ENCODE results near the gene NMNAT3. TPM values are rescaled to one million over a fixed set of nuclear protein-coding genes. Genes with fewer than 3 reads are reported as not detected.

The NMNAT3 gene
- total RNA-seq, 1 experiment from 2014 or later, result 4.8 TPM

DNA sequence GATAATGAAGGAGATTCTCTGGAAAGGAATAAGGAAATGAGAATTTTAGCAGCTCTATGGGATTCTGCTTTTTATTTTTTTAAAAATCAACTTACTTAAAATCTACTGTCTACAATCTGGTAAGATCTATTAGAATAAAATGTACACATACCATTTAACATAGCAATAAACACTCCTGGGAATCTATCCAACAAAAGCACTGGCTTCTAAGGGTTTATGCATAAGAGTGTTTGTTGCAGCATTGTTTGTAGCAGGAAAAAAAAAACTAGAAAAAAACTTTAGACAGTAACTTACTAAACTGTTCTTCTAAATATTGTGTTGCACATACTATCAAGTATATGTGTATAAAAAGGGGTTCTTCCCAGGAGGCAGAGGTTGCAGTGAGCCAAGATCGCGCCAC, 122.5 kb downstream of the NMNAT3 start:
- Histone ChIP-seq H3K4me2 (ENCODE audit: low read length) (no peak overlapping the region), H3K9me3 (ENCODE audit: low read length) (no peaks in the 10 kb centered on the region), H3K4me3 (ENCODE audit: low read length) (no peak overlapping the region), H4K20me1 (ENCODE audit: low read length) (no peaks in the 10 kb centered on the region), H3K9me2 (replicated peaks; ENCODE audit: low read length) (no peaks in the 10 kb centered on the region), H3K4me1 (ENCODE audit: insufficient read depth, low read length) (peaks cover 21% of the 10 kb centered on the region), H3K36me3 (ENCODE audit: low read depth, low read length) (no peaks in the 10 kb centered on the region), H3F3A (ENCODE audit: low read length, unreplicated experiment) (no peaks in the 10 kb centered on the region), H3K9ac (ENCODE audit: low read length) (no peak overlapping the region), H3K27ac (ENCODE audit: low read length) (no peak overlapping the region), H3K79me2 (ENCODE audit: low read length) (no peaks in the 10 kb centered on the region), H2AFZ (ENCODE audit: low read length) (no peak overlapping the region), H3K27me3 (ENCODE audit: low read length) (no peaks in the 10 kb centered on the region)
- ATAC-seq, result no peak
- ChIA-PET CTCF (no interaction called here), POLR2A (ENCODE audit: unreplicated experiment) (no interaction called here)
- DNase-seq, result peak; percentile 14
- TF ChIP-seq, protein P1, sequence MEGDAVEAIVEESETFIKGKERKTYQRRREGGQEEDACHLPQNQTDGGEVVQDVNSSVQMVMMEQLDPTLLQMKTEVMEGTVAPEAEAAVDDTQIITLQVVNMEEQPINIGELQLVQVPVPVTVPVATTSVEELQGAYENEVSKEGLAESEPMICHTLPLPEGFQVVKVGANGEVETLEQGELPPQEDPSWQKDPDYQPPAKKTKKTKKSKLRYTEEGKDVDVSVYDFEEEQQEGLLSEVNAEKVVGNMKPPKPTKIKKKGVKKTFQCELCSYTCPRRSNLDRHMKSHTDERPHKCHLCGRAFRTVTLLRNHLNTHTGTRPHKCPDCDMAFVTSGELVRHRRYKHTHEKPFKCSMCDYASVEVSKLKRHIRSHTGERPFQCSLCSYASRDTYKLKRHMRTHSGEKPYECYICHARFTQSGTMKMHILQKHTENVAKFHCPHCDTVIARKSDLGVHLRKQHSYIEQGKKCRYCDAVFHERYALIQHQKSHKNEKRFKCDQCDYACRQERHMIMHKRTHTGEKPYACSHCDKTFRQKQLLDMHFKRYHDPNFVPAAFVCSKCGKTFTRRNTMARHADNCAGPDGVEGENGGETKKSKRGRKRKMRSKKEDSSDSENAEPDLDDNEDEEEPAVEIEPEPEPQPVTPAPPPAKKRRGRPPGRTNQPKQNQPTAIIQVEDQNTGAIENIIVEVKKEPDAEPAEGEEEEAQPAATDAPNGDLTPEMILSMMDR (conservative IDR thresholded peaks at IDR 0.05; ENCODE audit: low read depth, low read length), result no peak
- TF ChIP-seq EZH2phosphoT487 (IDR thresholded peaks at IDR 0.05; ENCODE audit: borderline replicate concordance, low read length) (no peak), EZH2 (IDR thresholded peaks at IDR 0.05; ENCODE audit: low read length, unreplicated experiment) (no peak)
- intact Hi-C loops (cut with micrococcal nuclease), result no loop called here
- BruUV-seq (replicated peaks), result no TSS peak

DNA sequence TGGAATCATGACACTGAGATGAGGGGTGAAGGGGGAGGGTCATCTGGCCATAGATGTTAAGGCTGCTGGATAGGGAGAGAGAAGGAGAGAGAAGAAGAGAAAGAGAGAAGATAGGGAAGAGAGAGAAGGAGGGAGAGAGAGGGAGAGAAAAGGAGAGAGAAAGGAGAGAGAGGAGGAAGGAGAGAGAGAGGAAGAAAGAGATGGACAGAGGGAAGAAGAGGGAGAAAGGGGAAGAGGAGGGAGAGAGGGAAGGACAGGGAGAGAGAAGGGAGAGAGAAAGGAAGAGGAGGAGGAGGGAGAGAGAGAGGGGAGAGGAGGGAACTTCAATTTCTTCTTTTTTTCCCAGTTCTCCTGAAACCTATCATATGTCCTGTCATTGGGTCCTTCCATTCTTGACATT, 123.1 kb downstream of the NMNAT3 start:
- Histone ChIP-seq H3K9ac (ENCODE audit: low read length) (no peak overlapping the region), H3K4me2 (ENCODE audit: low read length) (no peak overlapping the region), H3K9me2 (replicated peaks; ENCODE audit: low read length) (no peaks in the 10 kb centered on the region), H2AFZ (ENCODE audit: low read length) (no peak overlapping the region), H3K9me3 (ENCODE audit: low read length) (no peaks in the 10 kb centered on the region), H3K4me3 (ENCODE audit: low read length) (no peak overlapping the region), H3K79me2 (ENCODE audit: low read length) (no peaks in the 10 kb centered on the region), H3K27me3 (ENCODE audit: low read length) (no peaks in the 10 kb centered on the region), H4K20me1 (ENCODE audit: low read length) (no peaks in the 10 kb centered on the region), H3K36me3 (ENCODE audit: low read depth, low read length) (no peaks in the 10 kb centered on the region), H3F3A (ENCODE audit: low read length, unreplicated experiment) (no peaks in the 10 kb centered on the region), H3K4me1 (ENCODE audit: insufficient read depth, low read length) (peaks cover 14% of the 10 kb centered on the region), H3K27ac (ENCODE audit: low read length) (no peak overlapping the region)
- BruUV-seq (replicated peaks), result no TSS peak
- POLR2A ChIA-PET (ENCODE audit: unreplicated experiment), result no interaction called here
- CTCF ChIA-PET, result no interaction called here
- intact Hi-C loops (cut with micrococcal nuclease), result no loop called here
- DNase-seq, result no peak
- no peak for ATAC-seq
- TF ChIP-seq, protein P1 (conservative IDR thresholded peaks at IDR 0.05; ENCODE audit: low read depth, low read length), result no peak
- no peak for TF ChIP-seq EZH2 (IDR thresholded peaks at IDR 0.05; ENCODE audit: low read length, unreplicated experiment)

DNA sequence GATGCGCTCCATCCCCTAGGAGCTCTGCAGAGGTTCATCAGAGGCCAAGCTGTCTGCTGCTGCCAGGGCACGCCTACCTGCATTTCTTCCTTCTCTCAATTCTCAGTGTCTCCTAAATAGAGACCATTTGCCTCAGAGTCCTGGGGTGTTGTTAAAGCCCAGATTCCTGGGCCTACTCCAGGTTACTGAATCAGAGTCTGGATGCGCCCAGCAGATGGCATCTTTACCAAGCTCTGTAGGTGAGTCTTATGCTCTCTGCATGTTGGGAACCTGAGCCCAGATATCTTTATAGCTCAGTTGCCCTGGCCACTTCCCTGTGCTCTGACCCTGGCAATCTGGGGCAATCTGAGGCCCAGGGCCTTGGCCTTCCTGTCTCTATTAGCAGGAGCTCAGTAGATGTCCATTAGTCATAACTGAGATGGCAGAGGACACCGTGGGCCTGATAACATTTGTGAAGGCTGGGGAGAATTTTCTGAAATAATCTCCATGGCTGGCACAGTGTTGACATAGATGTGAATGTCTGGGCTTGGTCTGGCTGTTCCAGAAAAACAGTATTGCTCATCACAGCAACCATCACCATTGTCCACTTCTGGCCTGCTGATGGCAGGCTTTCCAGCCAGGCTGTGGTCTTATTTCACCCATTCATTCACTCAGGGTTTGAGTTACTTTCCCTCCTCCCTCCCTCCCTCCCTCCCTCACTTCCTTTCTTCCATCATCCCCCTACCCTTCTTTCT, 125.0 kb downstream of the NMNAT3 start:
- no peaks in the 10 kb centered on the region for H3F3A ChIP-seq (ENCODE audit: low read length, unreplicated experiment)
- ChIA-PET CTCF (no interaction called here), POLR2A (ENCODE audit: unreplicated experiment) (no interaction called here)
- no peak for DNase-seq
- ATAC-seq, result peak; percentile 38; the same call in 1 of the 2 replicates
- no peak overlapping the region for H3K4me3 ChIP-seq (ENCODE audit: low read length)
- BruUV-seq (replicated peaks), result no TSS peak
- H3K79me2 ChIP-seq (ENCODE audit: low read length), result no peaks in the 10 kb centered on the region
- H3K27ac ChIP-seq (ENCODE audit: low read length), result no peak overlapping the region
- no peak for TF ChIP-seq EZH2phosphoT487 (IDR thresholded peaks at IDR 0.05; ENCODE audit: borderline replicate concordance, low read length)
- TF ChIP-seq EZH2 (IDR thresholded peaks at IDR 0.05; ENCODE audit: low read length, unreplicated experiment), result no peak
- TF ChIP-seq, protein P1 (conservative IDR thresholded peaks at IDR 0.05; ENCODE audit: low read depth, low read length), result no peak
- no peaks in the 10 kb centered on the region for H3K27me3 ChIP-seq (ENCODE audit: low read length)
- H3K9ac ChIP-seq (ENCODE audit: low read length), result no peak overlapping the region
- H3K36me3 ChIP-seq (ENCODE audit: low read depth, low read length), result no peaks in the 10 kb centered on the region
- intact Hi-C loops (cut with micrococcal nuclease), result no loop called here
- no peak overlapping the region for H3K4me2 ChIP-seq (ENCODE audit: low read length)
- H3K9me2 ChIP-seq (replicated peaks; ENCODE audit: low read length), result no peaks in the 10 kb centered on the region
- H3K9me3 ChIP-seq (ENCODE audit: low read length), result no peaks in the 10 kb centered on the region
- H3K4me1 ChIP-seq (ENCODE audit: insufficient read depth, low read length), result no peaks in the 10 kb centered on the region
- H4K20me1 ChIP-seq (ENCODE audit: low read length), result no peaks in the 10 kb centered on the region
- no peak overlapping the region for H2AFZ ChIP-seq (ENCODE audit: low read length)
